A673 (cell line): Measurements from ENCODE around the gene KIAA0586. TPM values are rescaled to one million over a fixed set of nuclear protein-coding genes. Genes with fewer than 3 reads are reported as not detected.

Experiments
- BruUV-seq: library from RNA; stranded (reverse); fragments of 400-500 nt; replicated peaks from 2 replicates; lab custom pipeline; 2021; lab: Mats Ljungman, UMichigan
- CTCF ChIA-PET: fragments of 300-600 bp; sonication (Branson Sonifier 250); formaldehyde crosslinking; loops from one replicate; lab custom pipeline; 2022; ENCODE audit warnings: antibody characterized with exemption; lab: Charles Lee
- POLR2A ChIA-PET: fragments of 300-600 bp; sonication (Branson Sonifier 250); formaldehyde crosslinking; loops from one replicate; lab custom pipeline; 2022; ENCODE audit warnings: antibody characterized with exemption; ENCODE audit not compliant: low non-redundant PET; lab: Charles Lee
- DNase-seq: peaks from one replicate; pipeline ENCODE4 v3.0.0-alpha.2; 2015; ENCODE audit warnings: low spot score
- H3K27ac ChIP-seq: fragments of 200-600 bp; sonication (generic); 2 replicates; pipeline ENCODE4 v1.5.1; 2016; ENCODE audit warnings: mixed run types, low read depth, mild to moderate bottlenecking, mixed read lengths, antibody characterized with exemption, low read length; ENCODE audit not compliant: poor library complexity, severe bottlenecking
- H3K27me3 ChIP-seq: fragments of 200-600 bp; sonication (generic); replicated peaks from 2 replicates; pipeline ENCODE4 v1.6.1; 2017; ENCODE audit warnings: mixed run types, low read depth, mild to moderate bottlenecking, mixed read lengths, antibody characterized with exemption, low read length; ENCODE audit not compliant: insufficient read depth, poor library complexity
- H3K36me3 ChIP-seq: fragments of 200-600 bp; sonication (generic); 2 replicates; pipeline ENCODE4 v1.6.1; 2016; ENCODE audit warnings: mixed run types, mild to moderate bottlenecking, mixed read lengths, antibody characterized with exemption, low read length; ENCODE audit not compliant: insufficient read depth, poor library complexity, severe bottlenecking
- H3K4me1 ChIP-seq: fragments of 200-600 bp; sonication (generic); 2 replicates; pipeline ENCODE4 v1.6.1; 2017; ENCODE audit warnings: mixed run types, mild to moderate bottlenecking, mixed read lengths, antibody characterized with exemption, low read length; ENCODE audit not compliant: insufficient read depth, poor library complexity, severe bottlenecking
- H3K4me3 ChIP-seq: fragments of 200-600 bp; sonication (generic); 2 replicates; pipeline ENCODE4 v1.5.1; 2016; ENCODE audit warnings: low read depth, mixed run types, mild to moderate bottlenecking, mixed read lengths, low read length; ENCODE audit not compliant: poor library complexity, severe bottlenecking
- H3K9me3 ChIP-seq: fragments of 200-600 bp; sonication (generic); 2 replicates; pipeline ENCODE4 v1.6.1; 2016; ENCODE audit warnings: mixed run types, low read depth, mild to moderate bottlenecking, mixed read lengths, antibody characterized with exemption, low read length; ENCODE audit not compliant: poor library complexity, severe bottlenecking
- CTCF ChIP-seq: fragments of 300-800, 200-600 bp; sonication (generic); conservative IDR thresholded peaks from 2 replicates; pipeline ENCODE4 v1.5.1; 2017; ENCODE audit warnings: low read depth, mild to moderate bottlenecking, antibody characterized with exemption, low read length, moderate library complexity, mixed read lengths
- EZH2 ChIP-seq: fragments of 200-600 bp; sonication (generic); IDR thresholded peaks from 2 replicates; pipeline ENCODE4 v1.6.1; 2017; ENCODE audit warnings: borderline replicate concordance, low read depth, mild to moderate bottlenecking, mixed read lengths, antibody characterized with exemption, low read length; ENCODE audit not compliant: poor library complexity, severe bottlenecking
- intact Hi-C: fragments of 100-400 bp; cut with micrococcal nuclease; formaldehyde crosslinking; loops from one replicate; pipeline ENCODE4 v1.10.0; 2022; ENCODE audit not compliant: unreplicated experiment
- total RNA-seq: library from RNA; stranded (reverse); gene quantifications from 2 replicates; pipeline ENCODE4 v1.2.3, GENCODE V29; 2021

The KIAA0586 gene
- total RNA-seq, 1 experiment from 2014 or later, result 45.3 TPM

- no peaks in the 10 kb centered on the region for H3K9me3 ChIP-seq
- BruUV-seq, result TSS peak; percentile 71
- H3K27ac ChIP-seq, result peak overlapping the region; percentile 98
- TF ChIP-seq EZH2 (no peak), CTCF (no peak)
- peaks cover 12% of the 10 kb centered on the region for H3K4me1 ChIP-seq
- peaks cover 21% of the 10 kb centered on the region for H3K36me3 ChIP-seq
- ChIA-PET CTCF (no interaction called here), POLR2A (no interaction called here)
- peak overlapping the region; percentile 86 for H3K4me3 ChIP-seq
- no peaks in the 10 kb centered on the region for H3K27me3 ChIP-seq
- DNase-seq, result peak; percentile 73
- intact Hi-C loops, result loop anchor here (1.0 kb wide), 1 partner anchor 128 kb away; the partner anchor contains the start of gene ARID4A
These were observed 744 bp upstream of the KIAA0586 start for GRCh38 chr14:58426670-58427280.

GRCh38 chr14:58428118-58428683 is 682 bp downstream of the KIAA0586 start:
- peak overlapping the region; percentile 98 for H3K27ac ChIP-seq
- BruUV-seq, result TSS peak; percentile 81
- CTCF ChIA-PET, result no interaction called here
- intact Hi-C loops, result no loop called here
- POLR2A ChIA-PET, result no interaction called here
- DNase-seq, result peak; percentile 74
- H3K4me3 ChIP-seq, result peak overlapping the region; percentile 86
- H3K4me1 ChIP-seq, result peaks cover 12% of the 10 kb centered on the region
- TF ChIP-seq CTCF, result no peak
- no peak for TF ChIP-seq EZH2
- no peaks in the 10 kb centered on the region for H3K27me3 ChIP-seq
- peaks cover 20% of the 10 kb centered on the region for H3K36me3 ChIP-seq
- H3K9me3 ChIP-seq, result no peaks in the 10 kb centered on the region

GRCh38 chr14:58430156-58430555 is 2.6 kb downstream of the KIAA0586 start:
- no TSS peak for BruUV-seq
- POLR2A ChIA-PET, result no interaction called here
- CTCF ChIA-PET, result no interaction called here

More at GRCh38 chr14:58430156-58430555, 2.6 kb downstream of the KIAA0586 start:
- intact Hi-C loops, result no loop called here
- Histone ChIP-seq H3K9me3 (no peaks in the 10 kb centered on the region), H3K4me3 (no peak overlapping the region), H3K36me3 (peaks cover 18% of the 10 kb centered on the region), H3K27ac (no peak overlapping the region), H3K27me3 (no peaks in the 10 kb centered on the region), H3K4me1 (peaks cover 12% of the 10 kb centered on the region)
- TF ChIP-seq CTCF (no peak), EZH2 (no peak)
- DNase-seq, result no peak
